Transverse colon (tissue), 4 donors: ENCODE measurements around the gene IRX4. TPM values are rescaled to one million over a fixed set of nuclear protein-coding genes. Genes with fewer than 3 reads are reported as not detected.

Experiments used
- DNase-seq: peaks from one replicate; pipeline ENCODE4 v3.0.0-alpha.2; 2019
- H3K27ac ChIP-seq, 4 donors: fragments of 200-600 bp; sonication (generic); 2 replicates each; pipeline ENCODE4 v1.5.1; 2016 to 2018; ENCODE audit warnings: inconsistent platforms in 4 of 4
- H3K27me3 ChIP-seq: fragments of 200-600 bp; sonication (generic); 2 replicates; pipeline ENCODE4 v1.5.1; 2017; ENCODE audit warnings: inconsistent platforms
- H3K36me3 ChIP-seq, 4 donors: fragments of 200-600 bp; sonication (generic); 2 replicates each; pipeline ENCODE4 v1.5.1; 2017 to 2019; ENCODE audit warnings: inconsistent platforms in 4 of 4
- H3K4me1 ChIP-seq, 4 donors: fragments of 200-600 bp; sonication (generic); 2 replicates each; pipeline ENCODE4 v1.5.1; 2017 to 2020; ENCODE audit warnings: inconsistent platforms in 4 of 4
- H3K4me3 ChIP-seq, 4 donors: fragments of 200-600 bp; sonication (generic); 1 replicate in 1 of 4; 2 replicates in 3 of 4; pipeline versions ENCODE4 v1.5.1 to v1.6.1; 2017 to 2019; ENCODE audit warnings: inconsistent platforms in 4 of 4
- H3K9me3 ChIP-seq, 2 donors: fragments of 200-600 bp; sonication (generic); 2 replicates each; pipeline ENCODE4 v1.5.1; 2017 to 2019; ENCODE audit warnings: inconsistent platforms in 2 of 2
- CTCF ChIP-seq, 5 experiments: fragments of 200-600 bp in 3 of 5; fragments of 450-650 bp in 2 of 5; sonication (generic) in 3 of 5; IDR thresholded peaks; 1 replicate in 2 of 5; 2 replicates in 3 of 5; pipeline ENCODE4 v1.5.1; 2016 to 2017; ENCODE audit warnings: antibody characterized with exemption in 5 of 5, inconsistent platforms in 3 of 5, mild to moderate bottlenecking in 2 of 5, moderate library complexity in 1 of 5
- EP300 ChIP-seq: sonication (generic); formaldehyde crosslinking; IDR thresholded peaks from one replicate; pipeline ENCODE4 v1.6.1; 2017; ENCODE audit warnings: antibody characterized with exemption, low read depth
- POLR2A ChIP-seq: fragments of 450-650 bp; IDR thresholded peaks from one replicate; pipeline ENCODE4 v1.6.1; 2016; ENCODE audit warnings: antibody characterized with exemption, mild to moderate bottlenecking, moderate library complexity
- POLR2AphosphoS5 ChIP-seq, 3 donors: sonication (generic); formaldehyde crosslinking; IDR thresholded peaks; one replicate each; pipeline ENCODE4 v1.6.1; 2016; ENCODE audit warnings: antibody characterized with exemption in 3 of 3
- WGBS, 2 donors: methylation state at CpG; one replicate each; pipeline ENCODE4 v1.1.5; 2018; ENCODE audit warnings: low coverage in 1 of 2; 5-methylcytosine and 5-hydroxymethylcytosine counted together
- in situ Hi-C, 4 donors: fragments of 200-750 bp; cut with MboI; loops; one replicate each; pipeline versions ENCODE4 v1.15.0 to v1.15.1; 2017; ENCODE audit warnings: low sequenced_read_pairs in 3 of 4, low pct_ligation_motif_present in 1 of 4, low pct_unique_long_range_greater_than_20kb in 1 of 4
- intact Hi-C: fragments of 100-400 bp; cut with DNase I; formaldehyde crosslinking; loops from one replicate; pipeline ENCODE4 v1.15.1; 2023; ENCODE audit warnings: low total_unique reads
- total RNA-seq, 4 donors: library from RNA; depleted of rRNA; stranded (reverse); fragments of >200 nt; gene quantifications; one replicate each; pipeline ENCODE4 v1.1.0, GENCODE V29; 2016

Gene IRX4
- total RNA-seq, 4 donors from 2014 or later = not detected

DNA sequence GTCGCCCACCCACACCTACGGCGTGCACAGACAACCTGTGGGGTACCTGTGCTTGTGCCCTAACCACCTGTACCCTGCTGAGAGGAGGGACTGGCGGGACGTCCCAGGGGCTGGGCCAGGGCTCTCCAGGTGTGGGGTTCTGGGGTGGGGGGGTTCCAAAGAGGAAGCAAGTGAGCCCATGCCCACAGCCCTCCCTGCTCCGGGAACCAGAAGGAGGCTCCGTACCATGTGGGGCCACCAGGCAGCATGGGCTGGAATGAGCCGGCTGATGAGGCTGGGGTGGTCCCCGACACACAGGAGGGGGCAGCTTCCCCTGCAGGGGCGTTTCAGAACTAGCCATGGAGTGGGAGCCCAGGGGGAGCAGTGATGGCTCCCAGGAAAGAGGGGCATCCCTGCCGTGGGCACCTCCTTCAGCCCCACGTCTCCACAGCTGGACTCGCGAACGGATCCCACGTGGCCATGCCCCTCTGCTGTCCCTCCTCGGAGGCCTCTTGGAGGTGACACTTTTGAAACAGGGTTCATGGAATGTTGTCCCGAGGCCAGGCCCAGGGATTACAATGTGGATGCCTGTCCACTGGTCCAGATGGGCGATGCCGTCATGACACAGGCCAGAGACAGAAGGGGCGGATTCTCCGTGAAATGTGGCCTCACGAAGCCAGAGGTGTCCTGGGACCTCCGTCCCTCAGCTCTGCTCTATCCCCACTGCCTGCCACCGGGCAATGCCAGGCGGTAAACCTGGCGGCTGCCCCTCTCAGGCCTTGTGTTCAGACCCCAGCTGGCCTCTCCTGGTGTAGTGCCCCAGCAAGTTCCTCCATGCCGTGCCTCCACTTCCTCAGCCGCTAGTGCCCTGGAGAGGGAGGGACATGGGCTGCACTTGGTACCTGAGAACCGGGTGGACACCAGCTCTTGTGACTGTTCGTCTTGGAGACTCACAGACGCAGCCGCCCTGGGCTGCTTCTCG is 33.6 kb upstream of the IRX4 start:
- 83% methylated on average over 27 of the region's 34 CpGs; no CpG with 5 or more reads in 1 of the 2 donors for WGBS, 2 donors
- Histone ChIP-seq H3K4me3 (no peak overlapping the region), H3K4me1 (no peaks in the 10 kb centered on the region), H3K27ac (no peak overlapping the region), H3K36me3 (no peaks in the 10 kb centered on the region), H3K9me3 (no peaks in the 10 kb centered on the region), H3K27me3 (no peaks in the 10 kb centered on the region)
- DNase-seq = no peak
- intact Hi-C loops = no loop called here
- in situ Hi-C loops = no loop called here
- TF ChIP-seq EP300 (no peak), CTCF (IDR thresholded peaks at IDR 0.05) (no peak), POLR2A (no peak), POLR2AphosphoS5 (IDR thresholded peaks at IDR 0.05) (no peak)

- no peaks in the 10 kb centered on the region for H3K36me3 ChIP-seq
- in situ Hi-C loops (no loop called here), intact Hi-C loops (no loop called here)
- WGBS, 2 donors = 82 to 83% methylated on average over 1 to 8 of the region's 8 CpGs
- no peak overlapping the region for H3K27ac ChIP-seq
- H3K4me1 ChIP-seq = no peaks in the 10 kb centered on the region
- no peak overlapping the region for H3K4me3 ChIP-seq
- no peaks in the 10 kb centered on the region for H3K9me3 ChIP-seq
- DNase-seq = no peak
- TF ChIP-seq CTCF (IDR thresholded peaks at IDR 0.05) (no peak), EP300 (no peak), POLR2AphosphoS5 (IDR thresholded peaks at IDR 0.05) (no peak), POLR2A (no peak)
- no peaks in the 10 kb centered on the region for H3K27me3 ChIP-seq
Observed at GRCh38 chr5:1915316-1915715, 32.6 kb upstream of the IRX4 start.

- intact Hi-C loops (no loop called here), in situ Hi-C loops (no loop called here)
- 87% methylated on average over 8 of the region's 8 CpGs; no CpG with 5 or more reads in 1 of the 2 donors for WGBS, 2 donors
- no peak for DNase-seq
- Histone ChIP-seq H3K27me3 (no peaks in the 10 kb centered on the region), H3K27ac (no peak overlapping the region), H3K36me3 (no peaks in the 10 kb centered on the region), H3K4me1 (no peaks in the 10 kb centered on the region), H3K9me3 (no peaks in the 10 kb centered on the region), H3K4me3 (no peak overlapping the region)
- TF ChIP-seq CTCF (IDR thresholded peaks at IDR 0.05) = no peak
- no peak for TF ChIP-seq POLR2AphosphoS5 (IDR thresholded peaks at IDR 0.05)
- no peak for TF ChIP-seq EP300
- no peak for TF ChIP-seq POLR2A
Observed at GRCh38 chr5:1914471-1914870, 31.7 kb upstream of the IRX4 start.

DNA sequence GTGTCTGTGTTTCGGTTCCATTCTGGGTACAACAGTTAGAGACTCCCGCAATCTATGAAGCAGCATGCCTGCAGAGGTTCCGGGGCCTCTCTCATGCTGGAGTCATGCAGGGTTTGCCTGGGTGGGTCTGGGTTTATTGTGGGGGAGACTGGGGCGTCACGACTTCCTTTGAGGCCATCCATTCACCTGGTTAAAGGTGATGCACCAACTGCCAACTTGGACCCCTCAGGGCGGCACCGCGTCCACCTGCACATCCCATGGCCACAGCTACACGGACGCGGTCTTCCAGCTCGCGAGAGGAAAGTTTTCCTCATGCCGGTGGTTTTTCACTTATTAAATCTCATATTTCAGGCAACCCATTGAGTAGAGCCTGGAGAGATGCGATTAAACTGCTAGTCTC is 30.9 kb upstream of the IRX4 start:
- Histone ChIP-seq H3K9me3 (no peaks in the 10 kb centered on the region), H3K27me3 (no peaks in the 10 kb centered on the region), H3K4me3 (no peak overlapping the region), H3K27ac (no peak overlapping the region), H3K36me3 (no peaks in the 10 kb centered on the region), H3K4me1 (no peaks in the 10 kb centered on the region)
- no peak for TF ChIP-seq POLR2A
- TF ChIP-seq POLR2AphosphoS5 (IDR thresholded peaks at IDR 0.05) = no peak
- no peak for TF ChIP-seq CTCF (IDR thresholded peaks at IDR 0.05)
- TF ChIP-seq EP300 = no peak
- no peak for DNase-seq
- WGBS, 2 donors = 88 to 89% methylated on average over 2 to 15 of the region's 15 CpGs
- in situ Hi-C loops = no loop called here
- intact Hi-C loops = no loop called here
